SK-N-SH treated with all-trans-retinoic acid at 6 μM for 48 hours (cell line): ENCODE results near the gene ITPR2.

Source experiments
- ISL1 ChIP-seq: fragments of 250-450 bp; sonication (Bioruptor Pico); IDR thresholded peaks from 2 replicates; pipeline ENCODE4 v2.1.2; 2022; ENCODE audit warnings: mild to moderate bottlenecking, moderate library complexity
- PPARA ChIP-seq: fragments of 250-450 bp; sonication (Bioruptor Pico); IDR thresholded peaks from 2 replicates; pipeline ENCODE4 v1.5.0; 2020; ENCODE audit warnings: mild to moderate bottlenecking, borderline replicate concordance
- ZFP3 ChIP-seq: fragments of 250-450 bp; sonication (Bioruptor Pico); IDR thresholded peaks from 2 replicates; pipeline ENCODE4 v1.5.0; 2020; ENCODE audit warnings: mild to moderate bottlenecking, moderate library complexity
- TF ChIP-seq, protein P1 (sequence below): fragments of 250-450 bp; sonication (Bioruptor Pico); IDR thresholded peaks from 2 replicates; pipeline ENCODE4 v1.8.0; 2020; ENCODE audit warnings: mild to moderate bottlenecking, moderate library complexity, borderline replicate concordance

DNA sequence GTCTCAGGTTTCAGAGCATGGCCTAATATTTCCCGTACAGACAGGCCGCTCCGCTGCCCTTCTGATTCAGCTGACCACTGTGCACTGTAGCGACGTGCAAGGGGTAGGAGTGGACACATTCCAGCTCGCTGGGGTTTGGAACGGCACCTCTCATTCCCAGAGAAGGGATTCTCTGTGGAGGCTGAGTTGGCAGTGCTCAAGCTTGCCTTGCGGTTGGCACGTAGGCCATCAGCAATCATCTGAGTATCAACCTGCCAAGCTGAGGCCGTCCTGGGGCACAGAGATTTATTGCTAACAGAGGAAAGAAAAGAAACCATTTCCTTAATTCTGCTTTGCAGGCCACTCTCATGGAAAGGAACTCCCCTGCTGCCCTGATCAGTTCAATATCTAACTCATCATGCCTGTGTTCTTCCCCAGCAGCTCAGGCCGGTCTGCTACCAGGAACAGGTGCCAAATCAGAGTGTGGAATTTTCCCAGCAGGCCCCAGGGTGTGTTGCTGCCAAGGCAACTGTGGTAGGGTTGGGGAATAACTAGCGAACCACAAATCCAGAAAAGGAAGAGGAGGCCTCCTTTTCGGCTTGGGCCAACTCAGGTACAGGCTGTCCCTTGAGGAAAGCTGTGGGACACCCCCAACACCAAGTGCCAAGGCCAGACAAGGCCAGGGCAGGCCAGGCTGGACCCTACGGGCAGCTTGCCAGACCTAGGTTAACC is 545.2 kb downstream of the ITPR2 start:
- TF ChIP-seq ISL1 (CRISPR knock-in tag) (no peak), ZFP3 (CRISPR knock-in tag) (no peak), PPARA (CRISPR knock-in tag) (no peak)
- TF ChIP-seq, protein P1, sequence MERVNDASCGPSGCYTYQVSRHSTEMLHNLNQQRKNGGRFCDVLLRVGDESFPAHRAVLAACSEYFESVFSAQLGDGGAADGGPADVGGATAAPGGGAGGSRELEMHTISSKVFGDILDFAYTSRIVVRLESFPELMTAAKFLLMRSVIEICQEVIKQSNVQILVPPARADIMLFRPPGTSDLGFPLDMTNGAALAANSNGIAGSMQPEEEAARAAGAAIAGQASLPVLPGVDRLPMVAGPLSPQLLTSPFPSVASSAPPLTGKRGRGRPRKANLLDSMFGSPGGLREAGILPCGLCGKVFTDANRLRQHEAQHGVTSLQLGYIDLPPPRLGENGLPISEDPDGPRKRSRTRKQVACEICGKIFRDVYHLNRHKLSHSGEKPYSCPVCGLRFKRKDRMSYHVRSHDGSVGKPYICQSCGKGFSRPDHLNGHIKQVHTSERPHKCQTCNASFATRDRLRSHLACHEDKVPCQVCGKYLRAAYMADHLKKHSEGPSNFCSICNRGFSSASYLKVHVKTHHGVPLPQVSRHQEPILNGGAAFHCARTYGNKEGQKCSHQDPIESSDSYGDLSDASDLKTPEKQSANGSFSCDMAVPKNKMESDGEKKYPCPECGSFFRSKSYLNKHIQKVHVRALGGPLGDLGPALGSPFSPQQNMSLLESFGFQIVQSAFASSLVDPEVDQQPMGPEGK (CRISPR knock-in tag): no peak
